IMR-90 (cell line): ENCODE data around the gene APOBEC3H. TPM values are rescaled to one million over a fixed set of nuclear protein-coding genes. Genes with fewer than 3 reads are reported as not detected.
"Not testable (repeated sequence)": the region's sequence is repeated elsewhere in the genome, so short reads cannot be mapped to it uniquely, and the experiment has no call there.

Experiments used
- ATAC-seq: fragments of 200-7000 bp; cut with Tn5 transposase; 2 replicates; pipeline ENCODE4 v1.9.1; 2020; ENCODE audit warnings: low read depth, mild to moderate bottlenecking, moderate library complexity
- BruUV-seq: library from RNA; stranded (reverse); fragments of 400-500 nt; replicated peaks from 2 replicates; lab custom pipeline; 2021; lab: Mats Ljungman, UMichigan
- CTCF ChIA-PET: fragments of 300-600 bp; formaldehyde crosslinking; extraction: SDS; loops from one replicate; lab custom pipeline; 2021; ENCODE audit warnings: antibody characterized with exemption; lab: Yijun Ruan, JAX
- POLR2A ChIA-PET: fragments of 300-600 bp; sonication (Branson Sonifier 250); formaldehyde crosslinking; loops from one replicate; lab custom pipeline; 2022; ENCODE audit warnings: antibody characterized with exemption; ENCODE audit not compliant: unreplicated experiment; lab: Charles Lee
- DNase-seq: peaks from one replicate; pipeline ENCODE4 v3.0.0; 2013
- H2AFZ ChIP-seq: replicated peaks from 2 replicates; pipeline ENCODE3; 2013; ENCODE audit warnings: low read length, mild to moderate bottlenecking; ENCODE audit not compliant: poor library complexity
- H2AK5ac ChIP-seq: 2 replicates; pipeline ENCODE4 v1.6.1; 2013; ENCODE audit warnings: low read depth, low read length, inconsistent platforms
- H2AK9ac ChIP-seq: replicated peaks from 2 replicates; pipeline ENCODE3; 2013; ENCODE audit warnings: mild to moderate bottlenecking, low read depth, low read length, moderate library complexity; ENCODE audit not compliant: poor library complexity
- H2BK120ac ChIP-seq: 2 replicates; pipeline ENCODE4 v1.6.1; 2013; ENCODE audit warnings: low read depth, low read length, inconsistent platforms
- H2BK15ac ChIP-seq: 3 replicates; pipeline ENCODE4 v1.6.1; 2013; ENCODE audit warnings: low read depth, low read length, inconsistent platforms
- H2BK20ac ChIP-seq: 2 replicates; pipeline ENCODE4 v1.6.1; 2013; ENCODE audit warnings: low read depth, mild to moderate bottlenecking, inconsistent platforms, low read length, moderate library complexity
- H2BK5ac ChIP-seq: 2 replicates; pipeline ENCODE4 v1.6.1; 2013; ENCODE audit warnings: mild to moderate bottlenecking, low read depth, low read length, inconsistent platforms; ENCODE audit not compliant: poor library complexity, severe bottlenecking
- H3K14ac ChIP-seq: replicated peaks from 2 replicates; pipeline ENCODE4 v1.6.1; 2013; ENCODE audit warnings: low read depth, low read length, inconsistent platforms
- H3K18ac ChIP-seq: 2 replicates; pipeline ENCODE4 v1.6.1; 2013; ENCODE audit warnings: low read depth, low read length, control low read depth
- H3K23ac ChIP-seq: 2 replicates; pipeline ENCODE4 v1.6.1; 2013; ENCODE audit warnings: low read depth, low read length, inconsistent platforms
- H3K27ac ChIP-seq: 2 replicates; pipeline ENCODE4 v1.5.1; 2013; ENCODE audit warnings: mild to moderate bottlenecking, control low read depth, low read length; ENCODE audit not compliant: insufficient read depth
- H3K27me3 ChIP-seq: 2 replicates; pipeline ENCODE4 v1.6.1; 2013; ENCODE audit warnings: low read length; ENCODE audit not compliant: control insufficient read depth, insufficient read depth
- H3K36me3 ChIP-seq: 2 replicates; pipeline ENCODE4 v1.6.1; 2013; ENCODE audit warnings: low read length, mixed read lengths; ENCODE audit not compliant: control insufficient read depth, insufficient read depth
- H3K4ac ChIP-seq: 2 replicates; pipeline ENCODE4 v1.6.1; 2013; ENCODE audit warnings: low read depth, low read length, inconsistent platforms
- H3K4me1 ChIP-seq: 2 replicates; pipeline ENCODE4 v1.6.1; 2013; ENCODE audit warnings: low read length, mixed read lengths; ENCODE audit not compliant: control insufficient read depth, insufficient read depth
- H3K4me2 ChIP-seq: 2 replicates; pipeline ENCODE4 v1.6.1; 2013; ENCODE audit warnings: low read depth, mild to moderate bottlenecking, control low read depth, low read length, moderate library complexity
- H3K4me3 ChIP-seq: 2 replicates; pipeline ENCODE4 v1.5.1; 2013; ENCODE audit warnings: low read depth, mild to moderate bottlenecking, control low read depth, low read length, moderate library complexity; ENCODE audit not compliant: insufficient read depth
- H3K56ac ChIP-seq: 2 replicates; pipeline ENCODE4 v1.6.1; 2013; ENCODE audit warnings: low read length, inconsistent platforms; ENCODE audit not compliant: insufficient read depth; ENCODE audit errors: extremely low read depth
- H3K79me1 ChIP-seq, 2 experiments: 2 replicates each; pipeline ENCODE4 v1.6.1; 2013; ENCODE audit warnings: low read length in 2 of 2, inconsistent platforms in 1 of 2, low read depth in 1 of 2
- H3K9ac ChIP-seq: 2 replicates; pipeline ENCODE4 v1.6.1; 2013; ENCODE audit warnings: low read depth, low read length, control low read depth
- H3K9me1 ChIP-seq: 2 replicates; pipeline ENCODE4 v1.6.1; 2013; ENCODE audit warnings: low read length, inconsistent platforms; ENCODE audit not compliant: insufficient read depth
- H3K9me3 ChIP-seq: 2 replicates; pipeline ENCODE4 v1.6.1; 2013; ENCODE audit warnings: low read length; ENCODE audit not compliant: control insufficient read depth, insufficient read depth
- H4K20me1 ChIP-seq: 2 replicates; pipeline ENCODE4 v1.6.1; 2013; ENCODE audit warnings: low read length, inconsistent platforms; ENCODE audit not compliant: insufficient read depth
- H4K5ac ChIP-seq: 2 replicates; pipeline ENCODE4 v1.6.1; 2013; ENCODE audit warnings: mild to moderate bottlenecking, low read depth, low read length, control low read depth
- H4K8ac ChIP-seq, 2 experiments: 2 replicates each; pipeline ENCODE4 v1.6.1; 2013; ENCODE audit warnings: low read depth in 2 of 2, low read length in 2 of 2, control low read depth in 1 of 2, inconsistent platforms in 1 of 2
- H4K91ac ChIP-seq: 2 replicates; pipeline ENCODE4 v1.6.1; 2013; ENCODE audit warnings: low read depth, low read length, inconsistent platforms; ENCODE audit not compliant: insufficient read depth
- WGBS, 2 experiments: methylation state at CpG; one replicate each; pipeline versions ENCODE4 v1.1.5 to v1.1.7; 2013; ENCODE audit warnings: missing lambda C conversion rate in 2 of 2; ENCODE audit not compliant: insufficient read length in 1 of 2; ENCODE audit errors: extremely low coverage in 2 of 2; 5-methylcytosine and 5-hydroxymethylcytosine counted together
- dilution Hi-C: fragments of 300-500 bp; cut with HindIII; formaldehyde crosslinking; loops from one replicate; pipeline ENCODE4 v1.14.3; 2018; ENCODE audit warnings: low sequenced_read_pairs; ENCODE audit not compliant: unreplicated experiment
- in situ Hi-C: fragments of 300-500 bp; cut with MboI; formaldehyde crosslinking; loops from 3 replicates; pipeline ENCODE4 v1.14.3; 2019; ENCODE audit warnings: low sequenced_read_pairs, inconsistent platforms, mixed read lengths
- intact Hi-C: fragments of 100-400 bp; cut with micrococcal nuclease; formaldehyde crosslinking; loops from 2 replicates; pipeline ENCODE4 v1.10.0; 2022
- polyA plus RNA-seq, 3 experiments: library from polyadenylated mRNA; depleted of rRNA; stranded (reverse); fragments of >200 nt; gene quantifications; 2 replicates each; pipeline ENCODE4 v1.2.3, GENCODE V29; 2012; ENCODE audit warnings: low replicate concordance in 1 of 3
- total RNA-seq: library from RNA; depleted of rRNA; stranded (reverse); fragments of >200 nt; gene quantifications from 2 replicates; pipeline ENCODE4 v1.2.3, GENCODE V29; 2012

APOBEC3H gene
- total and polyA plus RNA-seq, 2 of the 4 experiments (the other 2 are of a cell fraction): 0.18 TPM; not detected in 1

DNA sequence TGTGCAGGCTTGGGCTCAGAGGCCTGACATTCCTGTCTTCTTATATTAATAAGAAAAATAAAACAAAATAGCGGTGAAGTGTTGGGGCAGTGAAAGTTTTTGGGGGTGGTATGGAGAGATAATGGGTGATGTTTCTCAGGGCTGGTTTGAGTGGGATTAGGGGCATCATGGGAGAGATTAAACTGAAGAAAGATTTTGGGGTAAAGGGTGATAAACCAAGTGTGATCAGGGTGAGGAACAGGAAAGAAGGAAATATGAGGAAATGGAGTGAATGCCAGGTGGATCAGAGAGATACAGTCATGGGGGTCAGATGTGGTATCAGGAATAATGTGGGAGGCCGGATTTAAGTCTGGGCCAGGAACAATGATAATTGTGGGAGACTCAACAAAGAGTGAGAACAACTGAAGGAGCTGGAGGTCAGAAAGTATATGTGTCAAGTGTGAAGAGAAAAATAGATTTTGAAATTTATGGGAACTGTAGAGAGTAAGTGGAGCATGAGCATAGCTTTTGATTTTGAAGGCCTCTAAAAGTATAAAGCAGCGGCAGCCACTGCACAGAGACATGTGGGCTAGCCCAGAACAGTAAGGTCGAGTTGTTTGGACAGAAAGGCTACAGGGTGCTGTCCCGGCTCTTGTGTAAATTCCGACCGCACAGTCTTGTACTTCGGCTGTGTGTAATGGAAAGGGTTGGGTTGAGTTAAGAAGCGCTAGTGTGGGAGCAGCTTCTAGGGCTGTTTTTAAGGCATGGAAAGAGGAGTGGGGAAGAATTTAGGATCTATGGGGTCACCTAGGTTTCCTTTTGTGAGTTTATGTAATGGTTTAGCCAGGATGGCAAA lies 30.4 kb upstream of the APOBEC3H start:
- H3K9me3 ChIP-seq, in situ Hi-C loops, H2AK9ac ChIP-seq, H3K36me3 ChIP-seq, CTCF ChIA-PET, dilution Hi-C loops, H4K5ac ChIP-seq, H2AK5ac ChIP-seq, H2AFZ ChIP-seq, H3K4me3 ChIP-seq, H2BK120ac ChIP-seq, H3K23ac ChIP-seq, H4K8ac ChIP-seq, H3K56ac ChIP-seq, H3K9me1 ChIP-seq, H3K9ac ChIP-seq, H3K27ac ChIP-seq, H3K18ac ChIP-seq, POLR2A ChIA-PET, H4K91ac ChIP-seq, H3K4ac ChIP-seq, H3K4me1 ChIP-seq, DNase-seq, H3K14ac ChIP-seq, ATAC-seq, BruUV-seq, H2BK20ac ChIP-seq, H3K79me1 ChIP-seq, H3K4me2 ChIP-seq, H2BK15ac ChIP-seq, H4K20me1 ChIP-seq, H2BK5ac ChIP-seq, intact Hi-C loops: not testable (repeated sequence)
- 85% methylated on average over 5 of the region's 9 CpGs; no CpG with 5 or more reads in 1 of the 2 experiments for WGBS, 2 experiments
- H3K27me3 ChIP-seq: peaks cover 30% of the 10 kb centered on the region
